GM18517 (cell line): Measurements from ENCODE around the gene AGRN.
A peak's percentile ranks its signal among the peaks of the same experiment; 100 is the strongest.
"Not testable (repeated sequence)": the region's sequence is repeated elsewhere in the genome, so short reads cannot be mapped to it uniquely, and the experiment has no call there.

Source experiments
- ATAC-seq: cut with Tn5 transposase; IDR thresholded peaks from one replicate; pipeline ENCODE4 v1.9.1; 2021; ENCODE audit warnings: mild to moderate bottlenecking, moderate library complexity; ENCODE audit not compliant: unreplicated experiment

Gene AGRN

DNA sequence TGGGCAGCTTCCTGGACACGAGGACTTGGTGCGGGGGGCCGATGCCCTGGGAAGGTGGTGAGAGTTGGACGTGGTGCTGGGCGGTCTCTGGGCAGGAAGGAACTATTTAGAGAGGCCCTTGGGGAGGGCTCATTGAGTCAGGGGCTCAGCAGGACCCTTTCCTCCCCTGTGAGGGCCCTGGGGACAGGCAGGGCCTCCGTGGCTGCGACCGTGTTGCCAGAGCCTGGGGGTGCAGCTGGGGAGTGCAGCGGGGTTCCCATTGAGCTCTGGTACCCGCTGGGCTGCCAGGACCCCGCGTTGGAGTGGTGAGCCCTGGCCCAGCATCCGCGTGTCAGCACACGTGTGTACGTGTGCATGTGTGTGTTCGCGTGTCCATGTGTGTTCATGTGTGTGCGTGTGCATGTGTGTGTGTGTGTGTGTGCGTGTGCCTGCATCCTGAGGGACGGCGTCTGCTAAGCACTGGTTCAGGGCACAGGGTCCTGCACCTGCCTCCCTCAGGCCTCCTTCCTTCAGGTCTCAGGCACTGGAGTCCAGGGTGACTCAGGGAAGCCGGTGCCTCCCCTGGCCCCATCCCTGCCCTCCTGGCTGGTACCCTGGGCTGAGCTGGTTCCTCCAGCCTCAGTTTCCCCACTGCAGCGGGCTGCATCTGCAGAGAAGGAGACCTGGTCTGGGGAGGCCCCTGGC lies 43.5 kb downstream of the AGRN start:
- no peak for ATAC-seq

DNA sequence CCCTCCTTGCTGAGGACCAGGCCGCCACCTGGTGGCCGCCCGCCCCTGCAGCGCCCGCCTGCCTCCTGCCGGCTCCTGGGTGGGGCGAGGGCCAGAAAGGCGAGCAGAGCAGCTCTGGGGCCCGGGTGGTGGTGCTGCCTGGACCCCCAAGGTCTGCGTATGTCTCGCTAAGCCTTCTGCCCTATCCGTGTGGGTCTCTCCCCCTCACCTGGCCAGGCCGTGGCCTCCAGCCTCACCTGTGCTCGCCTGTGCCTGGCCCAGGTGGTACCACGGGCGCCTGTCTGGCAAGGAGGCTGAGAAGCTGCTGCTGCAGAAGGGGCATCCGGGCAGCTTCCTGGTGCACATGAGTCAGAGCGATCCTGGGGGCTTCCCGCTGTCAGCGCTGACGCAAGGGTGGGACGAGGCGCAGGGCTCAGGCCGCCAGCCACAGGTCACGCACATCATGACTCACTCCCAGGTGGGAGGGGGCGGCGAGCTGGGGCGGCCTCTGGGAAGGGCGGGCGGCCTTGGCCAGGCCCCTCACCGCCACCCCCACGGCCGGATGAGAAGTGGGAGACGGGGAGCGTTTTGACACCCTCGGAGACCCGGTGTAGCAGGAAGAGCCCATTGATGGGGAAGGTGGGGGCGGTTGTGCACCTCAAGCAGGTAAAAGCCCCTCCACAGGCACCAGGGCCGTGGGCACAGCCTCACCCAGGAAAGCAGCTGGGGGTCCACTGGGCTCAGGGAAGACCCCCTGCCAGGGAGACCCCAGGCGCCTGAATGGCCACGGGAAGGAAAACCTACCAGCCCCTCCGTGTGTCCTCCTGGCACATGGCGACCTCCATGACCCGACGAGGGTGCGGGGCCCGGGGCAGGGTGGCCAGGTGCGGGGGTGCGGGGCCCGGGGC lies 44.3 kb downstream of the AGRN start:
- peak; percentile 48 for ATAC-seq

DNA sequence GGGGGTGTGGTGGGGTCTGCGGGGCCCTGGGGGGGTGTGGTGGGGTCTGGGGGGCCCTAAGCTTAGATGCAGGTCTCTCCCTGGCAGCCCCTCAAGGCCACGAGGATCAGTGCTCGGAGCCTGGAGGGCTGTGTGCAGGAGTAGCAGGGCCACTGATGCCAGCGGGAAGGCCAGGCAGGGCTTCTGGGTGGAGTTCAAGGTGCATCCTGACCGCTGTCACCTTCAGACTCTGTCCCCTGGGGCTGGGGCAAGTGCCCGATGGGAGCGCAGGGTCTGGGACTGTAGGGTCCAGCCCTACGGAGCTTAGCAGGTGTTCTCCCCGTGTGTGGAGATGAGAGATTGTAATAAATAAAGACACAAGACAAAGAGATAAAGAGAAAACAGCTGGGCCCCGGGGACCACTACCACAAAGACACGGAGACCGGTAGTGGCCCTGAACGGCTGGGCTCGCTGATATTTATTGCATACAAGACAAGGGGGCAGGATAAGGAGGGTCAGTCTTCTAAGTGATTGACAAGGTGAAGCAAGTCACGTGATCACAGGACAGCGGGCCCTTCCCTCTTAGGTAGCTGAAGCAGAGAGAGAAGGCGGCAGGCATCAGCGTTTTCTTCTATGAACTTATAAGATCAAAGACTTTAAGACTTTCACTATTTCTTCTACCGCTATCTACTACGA lies 45.5 kb downstream of the AGRN start:
- no peak for ATAC-seq

DNA sequence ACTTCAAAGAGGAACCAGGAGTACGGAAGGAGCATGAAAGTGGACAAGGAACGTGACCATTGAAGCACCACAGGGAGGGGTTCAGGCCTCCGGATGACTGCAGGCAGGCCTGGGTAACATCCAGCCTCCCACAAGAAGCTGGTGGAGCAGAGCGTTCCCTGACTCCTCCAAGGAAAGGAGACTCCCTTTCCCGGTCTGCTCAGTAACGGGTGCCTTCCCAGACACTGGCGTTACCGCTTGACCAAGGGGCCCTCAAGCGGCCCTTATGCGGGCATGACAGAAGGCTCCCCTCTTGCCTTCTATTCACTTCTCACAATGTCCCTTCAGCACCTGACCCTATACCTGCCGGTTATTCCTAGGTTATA lies 46.0 kb downstream of the AGRN start:
- ATAC-seq = not testable (repeated sequence)

DNA sequence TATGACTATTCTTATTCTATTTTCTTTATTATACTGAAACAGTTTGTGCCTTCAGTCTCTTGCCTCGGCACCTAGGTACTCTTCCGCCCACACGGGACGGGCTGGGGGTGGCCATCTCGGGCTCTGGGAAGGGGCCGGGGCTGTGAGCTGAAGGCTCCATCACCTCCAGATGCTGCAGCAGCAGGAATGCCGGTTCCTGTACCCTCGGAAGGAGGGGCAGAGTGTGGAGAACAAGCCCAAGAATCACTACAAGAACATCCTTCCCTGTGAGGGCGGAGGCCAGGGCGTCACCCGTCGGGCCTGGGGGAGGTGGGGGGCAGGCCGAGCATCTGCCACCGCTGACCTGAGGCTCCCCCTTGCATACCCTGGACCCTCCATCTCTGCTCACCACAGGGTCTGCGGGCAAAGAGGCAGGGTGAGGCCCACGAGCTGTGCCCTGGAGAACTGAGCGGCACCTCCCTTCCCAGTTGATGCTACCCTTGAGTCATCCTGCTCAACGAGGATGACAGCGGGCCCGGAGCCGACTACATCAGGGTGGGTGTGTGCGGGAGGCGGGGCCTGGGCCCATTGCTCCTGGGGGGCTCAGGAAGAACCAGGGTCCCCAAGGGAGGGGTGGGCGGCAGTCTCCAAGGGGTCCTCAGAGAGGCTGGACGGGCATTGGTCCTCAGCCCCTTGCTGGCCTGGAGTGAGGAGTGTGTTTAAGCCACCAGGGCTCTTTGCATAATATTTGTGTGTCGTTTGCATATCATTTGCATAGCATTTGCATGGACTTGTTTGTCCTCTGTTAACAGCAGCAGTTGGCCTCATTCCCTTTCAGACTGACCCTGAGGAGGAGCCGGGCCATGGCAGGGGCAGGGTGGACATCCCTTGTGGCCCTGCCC lies 46.7 kb downstream of the AGRN start:
- ATAC-seq = no peak

DNA sequence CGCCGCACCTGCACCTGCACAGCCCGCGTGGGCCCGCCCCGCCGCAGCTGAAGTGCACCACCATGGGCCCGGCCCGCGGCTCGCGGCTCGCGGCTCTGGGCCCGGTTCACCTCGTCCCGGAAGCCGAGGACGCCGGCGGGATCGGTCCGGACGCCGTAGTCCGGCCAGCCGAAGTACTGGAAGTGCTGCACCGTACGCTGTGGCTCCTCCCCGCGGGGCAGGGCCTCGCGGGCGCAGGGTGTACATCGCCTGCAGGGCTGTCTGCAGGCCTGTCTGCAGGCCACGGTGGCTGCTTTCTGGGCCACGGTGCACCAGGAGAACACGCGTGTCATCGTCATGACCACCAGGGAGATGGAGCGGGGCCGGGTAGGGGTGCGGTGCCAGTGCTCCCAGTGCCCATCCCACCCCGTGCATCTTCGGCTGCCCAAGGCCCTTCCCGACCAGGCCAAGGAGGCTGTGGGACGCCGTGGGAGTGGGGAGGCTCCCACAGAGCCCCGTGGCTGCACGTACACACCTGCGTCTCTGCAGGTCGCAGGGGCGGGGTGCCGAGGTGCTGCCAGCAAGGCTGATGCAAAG lies 47.5 kb downstream of the AGRN start:
- ATAC-seq = no peak

DNA sequence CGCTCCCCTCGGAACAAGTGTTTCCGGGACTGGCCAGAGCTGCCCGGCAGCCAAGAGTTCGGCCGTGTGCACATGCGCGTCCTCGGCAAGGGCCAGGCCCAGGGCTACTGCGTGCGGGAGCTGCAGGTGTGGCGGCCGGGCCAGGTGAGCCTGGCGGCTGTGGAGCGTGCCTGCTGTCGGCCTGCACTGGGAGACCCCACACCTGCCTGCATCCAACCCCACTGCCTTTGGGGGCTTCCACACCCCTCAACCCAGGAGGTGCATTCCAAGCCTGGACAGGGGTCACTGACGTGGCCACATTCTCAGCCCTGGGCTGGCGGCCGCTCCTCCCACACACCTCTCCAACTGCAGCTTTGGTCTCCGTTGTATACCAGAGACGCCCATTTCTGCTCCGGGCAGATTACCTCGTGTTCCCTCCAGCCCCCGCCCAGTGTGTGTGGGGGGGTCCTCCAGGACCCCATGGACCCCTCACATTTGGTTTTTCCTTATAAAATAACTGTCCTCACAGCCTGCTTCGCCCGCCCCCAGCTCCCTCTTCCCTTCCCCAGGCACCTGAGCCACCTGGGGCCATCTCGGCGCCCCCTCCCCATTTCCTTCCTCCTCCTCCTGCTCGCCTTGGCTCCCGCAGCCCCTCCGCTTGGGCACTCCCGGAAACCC lies 48.1 kb downstream of the AGRN start:
- ATAC-seq = no peak

DNA sequence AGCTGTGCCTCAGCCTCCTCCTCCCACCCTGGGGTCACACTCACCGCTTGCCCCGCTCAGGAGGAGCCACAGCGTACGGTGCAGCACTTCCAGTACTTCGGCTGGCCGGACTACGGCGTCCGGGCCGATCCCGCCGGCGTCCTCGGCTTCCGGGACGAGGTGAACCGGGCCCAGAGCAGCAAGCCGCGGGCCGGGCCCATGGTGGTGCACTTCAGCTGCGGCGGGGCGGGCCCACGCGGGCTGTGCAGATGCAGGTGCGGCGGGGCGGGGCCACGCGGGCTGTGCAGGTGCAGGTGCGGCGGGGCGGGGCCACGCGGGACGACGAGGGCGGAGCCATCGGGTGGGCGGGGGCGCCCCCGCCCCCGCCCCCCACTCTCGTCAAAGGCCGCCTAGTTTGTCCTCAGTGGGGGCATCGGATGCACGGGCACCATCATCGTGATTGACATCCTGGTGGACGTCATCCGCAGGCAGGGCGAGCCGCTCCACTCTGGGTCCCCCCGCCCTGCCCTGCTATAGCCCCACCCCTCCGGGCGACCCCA lies 48.7 kb downstream of the AGRN start:
- ATAC-seq = no peak

DNA sequence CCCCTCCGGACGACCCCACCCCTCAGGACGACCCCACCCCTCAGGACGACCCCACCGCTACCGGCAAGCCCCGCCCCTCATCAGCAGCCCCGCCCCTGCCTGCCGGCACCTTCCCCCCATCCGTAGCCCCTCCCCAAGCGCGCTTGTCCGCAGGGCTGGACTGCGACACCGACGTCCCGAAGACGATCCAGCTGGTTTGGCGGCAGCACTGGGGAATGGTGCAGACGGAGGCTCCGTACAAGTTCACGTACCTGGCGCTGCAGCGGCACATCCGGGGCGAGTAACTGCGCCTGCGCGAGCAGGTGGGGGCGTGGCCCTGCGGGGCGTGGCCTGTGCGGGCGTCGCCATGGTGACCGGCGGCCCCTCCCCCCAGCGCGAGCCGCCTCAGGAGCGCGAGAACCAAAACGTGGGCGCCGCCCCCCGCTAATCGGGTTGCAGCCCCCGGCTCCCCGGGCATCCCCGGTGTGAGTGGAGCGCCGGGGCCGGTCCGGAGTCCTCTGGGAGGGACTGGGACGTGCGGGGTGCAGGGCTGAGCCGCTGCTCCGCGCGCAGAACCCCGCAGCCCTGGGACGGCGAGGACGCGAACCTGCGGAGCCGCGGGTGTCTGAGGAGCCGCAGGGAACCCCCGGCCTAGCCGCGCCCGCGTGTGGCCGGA lies 49.3 kb downstream of the AGRN start:
- peak; percentile 64 for ATAC-seq

DNA sequence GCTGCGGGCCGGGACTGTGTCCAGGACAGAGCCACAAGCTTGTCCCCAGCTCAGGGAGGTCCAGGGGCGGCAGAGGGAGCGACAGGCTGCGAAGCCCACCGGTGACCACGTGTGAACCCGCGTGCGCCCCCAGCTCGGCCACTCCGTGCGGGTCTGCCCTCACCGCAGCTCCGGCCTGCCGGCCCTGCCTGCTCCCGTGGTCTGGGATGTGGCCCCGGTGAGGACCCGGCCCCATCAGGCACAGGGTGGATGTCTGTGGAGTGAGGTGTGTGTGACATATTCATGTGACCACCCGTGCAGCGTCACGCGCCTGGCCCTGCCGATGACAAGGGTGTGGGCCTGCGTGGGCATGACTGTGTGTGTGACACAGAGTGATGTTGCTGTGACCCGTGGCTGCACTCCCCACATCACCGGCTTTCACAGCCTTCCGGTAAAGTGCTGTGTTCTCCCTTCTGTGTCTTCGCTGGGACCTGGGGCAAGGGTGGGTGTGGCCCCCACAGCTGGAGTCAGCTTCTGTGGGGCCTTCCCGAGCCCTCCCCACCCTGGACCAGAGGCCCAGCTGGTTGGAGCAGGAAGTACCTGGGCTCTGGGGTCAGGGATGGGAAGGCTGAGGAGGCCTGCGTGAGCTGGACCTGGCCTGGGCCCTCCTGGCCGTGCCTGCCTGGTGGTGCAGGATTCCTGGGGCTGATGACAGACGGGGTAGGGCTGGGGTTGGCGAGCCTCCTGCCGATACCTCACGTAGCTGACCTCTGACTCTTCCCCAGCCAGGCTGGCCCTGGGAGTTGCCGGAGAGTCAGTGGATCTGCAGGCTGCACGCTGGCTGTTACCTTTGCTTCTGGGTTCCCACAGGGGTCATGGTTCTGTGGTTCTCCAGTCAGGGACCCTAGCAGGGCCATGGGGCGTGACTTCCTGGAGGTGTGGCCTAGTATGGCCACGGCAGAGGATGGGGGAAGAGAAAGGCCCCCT lies 50.1 kb downstream of the AGRN start:
- peak; percentile 3 for ATAC-seq

DNA sequence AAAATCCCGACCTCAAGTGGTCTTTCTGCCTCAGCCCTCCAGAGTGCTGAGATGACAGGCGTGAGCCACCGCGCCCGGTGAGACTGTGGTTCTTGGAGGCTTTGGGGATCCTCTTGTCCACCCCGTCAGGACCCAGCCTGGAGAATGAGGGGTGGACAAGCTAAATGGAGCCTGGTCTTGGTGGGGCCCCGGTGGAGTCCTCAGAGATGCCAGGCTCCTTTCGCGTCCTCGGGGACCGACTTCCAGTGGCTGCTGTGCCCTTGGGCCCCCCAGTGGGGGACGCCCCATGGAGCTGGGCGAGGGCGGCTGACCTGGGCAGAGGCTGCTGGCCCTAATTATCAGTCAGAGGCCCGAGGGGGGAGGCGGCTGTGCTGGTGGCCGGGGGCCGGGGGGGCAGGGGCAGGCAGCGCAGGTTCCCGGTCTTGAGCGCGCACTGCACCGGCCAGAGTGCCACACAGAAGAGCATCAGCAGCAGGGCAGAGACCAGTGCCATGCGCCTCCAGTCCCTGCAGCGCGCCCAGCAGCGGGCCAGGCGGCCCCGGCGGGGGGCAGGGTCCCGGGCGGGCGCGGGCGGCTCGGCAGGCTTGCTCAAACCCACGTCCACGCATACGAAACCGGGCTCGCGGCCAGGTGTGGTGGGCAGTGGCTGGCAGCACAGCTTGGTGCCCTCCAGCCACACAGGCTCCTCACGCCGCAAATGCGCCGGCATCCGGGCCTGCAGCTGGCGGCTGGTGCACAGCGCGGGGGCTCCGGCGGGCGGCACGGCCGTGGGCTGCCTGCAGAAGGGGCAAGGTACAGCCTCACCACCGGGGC lies 51.8 kb downstream of the AGRN start:
- no peak for ATAC-seq

DNA sequence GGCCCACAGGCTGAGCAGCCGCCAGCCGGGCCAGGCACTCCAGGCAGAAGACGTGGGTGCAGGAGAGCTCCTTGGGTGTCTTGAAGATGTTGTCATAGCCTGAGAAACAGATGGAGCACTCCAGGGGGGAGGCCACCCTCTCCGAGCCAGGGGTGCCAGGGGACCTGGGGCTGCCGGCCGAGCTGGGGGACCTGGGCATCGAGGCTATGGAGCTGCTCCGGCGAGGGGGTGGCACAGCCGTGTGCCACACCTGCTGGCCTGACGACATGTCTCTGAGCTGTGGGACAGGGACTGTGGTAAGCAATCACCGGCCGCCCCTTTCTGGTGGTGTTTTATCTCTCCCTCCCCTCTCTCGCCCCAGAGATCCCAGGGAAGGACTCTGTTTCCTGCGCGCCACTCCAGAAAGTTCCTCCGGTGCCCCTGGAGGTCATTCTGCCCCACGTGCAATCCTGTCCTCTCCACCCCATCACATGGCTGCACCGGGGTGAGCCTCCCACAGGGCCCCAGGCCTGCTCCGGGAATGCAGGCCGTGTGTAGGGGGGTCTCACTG lies 52.5 kb downstream of the AGRN start:
- ATAC-seq = no peak

DNA sequence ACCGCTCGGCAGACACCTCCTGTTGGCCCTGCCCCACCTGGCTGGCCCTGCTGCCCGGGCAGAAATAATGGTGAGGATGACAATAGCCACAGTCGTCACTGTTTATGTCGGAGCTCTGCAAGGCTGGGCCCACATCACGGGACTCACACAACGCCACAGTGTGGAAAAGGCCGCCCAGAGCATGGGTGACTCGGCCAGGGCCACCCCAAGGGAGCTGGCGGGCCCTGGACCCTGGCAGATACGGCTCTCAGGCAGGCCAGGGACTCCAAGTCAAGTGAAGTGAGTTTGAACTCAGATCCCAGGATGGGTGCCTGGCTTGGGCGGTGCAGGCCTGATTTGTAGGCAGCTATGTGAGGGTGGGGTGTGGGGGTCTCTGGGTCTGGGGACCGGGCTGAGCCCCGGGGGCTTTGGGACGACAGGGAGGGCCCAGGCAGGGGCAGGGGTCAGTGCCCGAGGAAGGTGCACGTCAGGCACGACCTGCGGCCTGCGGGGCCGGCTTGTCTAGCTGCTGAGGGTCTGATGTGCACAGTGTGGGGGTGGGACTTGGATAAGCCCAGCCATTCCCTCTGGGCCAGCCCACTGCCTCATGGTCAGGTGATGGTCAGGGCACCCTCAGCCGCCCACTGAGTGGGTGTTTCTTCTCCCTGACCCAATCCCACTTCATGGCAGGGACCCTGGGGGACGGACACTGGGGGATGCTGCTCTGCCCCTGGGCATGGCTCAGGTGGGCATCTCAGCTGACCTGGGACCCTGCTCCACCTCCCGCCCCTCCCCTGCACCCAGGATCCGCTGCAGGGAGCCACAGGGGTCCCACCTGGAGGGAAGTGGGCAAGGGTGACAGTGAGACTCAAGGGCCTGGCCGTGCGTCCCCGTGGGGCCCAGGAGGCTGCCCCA lies 53.2 kb downstream of the AGRN start:
- no peak for ATAC-seq

DNA sequence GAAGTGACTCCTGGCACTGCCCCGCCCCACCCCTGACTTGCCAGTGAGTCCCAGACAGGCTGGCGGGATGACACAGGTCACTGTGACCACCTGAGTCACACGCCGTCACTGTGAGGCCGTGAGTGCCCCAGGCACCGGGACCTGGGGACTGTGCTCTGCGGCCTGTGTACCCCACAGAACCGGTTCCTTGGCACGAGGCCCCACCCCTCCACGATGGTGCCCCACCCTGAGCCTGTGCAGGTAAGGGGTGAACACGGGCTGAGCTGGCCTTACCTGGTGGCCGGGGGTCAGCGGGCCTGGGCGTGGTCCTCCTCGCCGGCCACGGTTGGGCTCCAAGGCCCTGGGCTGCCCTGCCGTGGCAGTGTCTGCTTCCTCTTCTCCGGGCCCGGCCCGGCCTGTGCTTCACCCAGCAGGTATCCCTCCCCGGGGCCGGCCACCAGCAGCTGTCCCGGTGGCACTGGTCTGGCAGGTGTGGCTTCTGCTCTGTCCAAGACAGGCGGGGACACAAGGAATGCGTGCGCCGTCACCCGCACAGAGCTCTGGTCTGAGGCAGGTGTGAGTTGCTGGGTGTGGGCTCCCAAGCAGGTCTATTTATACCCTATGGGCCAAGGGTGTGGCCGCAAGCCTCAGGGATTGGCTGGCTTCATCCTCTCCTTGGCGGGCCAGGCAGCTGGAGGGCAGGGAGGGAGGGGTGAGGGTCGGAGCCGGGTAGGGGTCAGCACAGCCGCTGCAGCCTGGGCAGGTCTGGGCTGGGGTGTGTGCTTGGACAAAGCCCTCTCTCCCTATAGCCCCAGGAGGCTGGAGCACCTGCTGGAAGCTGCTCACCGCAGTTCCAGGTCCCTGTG lies 54.0 kb downstream of the AGRN start, which contains the start of gene RNF223:
RNF223 (minus strand) TSS at position 564 of the 845 bp plus-strand sequence. CDS start 1,740 bp downstream, outside the sequence.
- no peak for ATAC-seq

DNA sequence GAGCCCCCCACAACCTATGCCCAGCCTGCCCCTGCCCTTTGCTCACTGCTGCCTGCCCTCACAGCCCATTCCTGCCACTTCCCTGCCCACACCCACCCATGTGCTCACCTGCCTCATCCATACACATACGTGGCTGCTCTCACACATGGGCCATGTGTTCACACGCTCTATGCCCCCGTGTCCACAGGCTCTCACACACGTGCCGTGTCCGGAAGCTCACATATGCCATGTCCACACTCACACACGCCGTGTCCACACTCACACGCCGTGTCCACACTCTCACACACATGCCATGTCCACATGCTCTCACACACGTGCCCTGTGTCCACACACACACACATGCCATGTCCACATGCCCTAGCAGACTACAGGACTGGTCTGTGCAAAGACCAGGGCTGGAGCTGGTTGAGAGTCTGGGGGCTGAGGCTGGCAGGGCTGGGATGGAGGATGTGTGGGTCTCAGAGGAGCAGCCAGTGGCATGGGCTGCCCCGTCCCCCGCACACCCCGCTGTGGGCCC lies 54.8 kb downstream of the AGRN start:
- ATAC-seq = no peak
